Measurements from ENCODE around the gene PCDHA4.

Gene PCDHA4

GRCh38 chr5:140862441-140863295 lies 55.8 kb downstream of the PCDHA4 start:
- no peak for DNase-seq
